GM12801 (cell line): ENCODE results near the gene AAR2.

Experiments used
- TF ChIP-seq, protein P1 (sequence below): IDR thresholded peaks from one replicate; pipeline ENCODE4 v1.5.1; 2011; ENCODE audit warnings: control low read depth; ENCODE audit not compliant: insufficient read length; ENCODE audit errors: extremely low read depth

Gene AAR2

DNA sequence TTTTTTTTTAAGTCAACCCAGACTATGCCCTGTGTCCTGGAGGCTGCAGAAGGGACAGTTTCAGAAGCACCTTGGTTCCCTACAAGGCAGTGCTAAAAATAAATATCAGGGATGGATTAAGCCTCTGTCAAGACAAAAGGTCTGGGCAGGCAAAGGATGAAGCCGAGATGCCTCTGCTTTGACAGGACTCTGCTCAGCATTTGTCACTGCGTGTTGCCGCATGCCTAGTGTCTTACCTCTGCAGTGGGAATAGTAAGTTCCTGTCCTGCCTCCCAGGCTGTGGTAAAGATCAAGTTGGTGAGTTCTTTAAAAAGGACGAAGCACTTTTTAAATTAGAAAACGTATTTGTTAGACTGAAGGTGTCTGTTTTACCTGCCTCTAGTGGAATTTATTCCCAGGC is 15.1 kb downstream of the AAR2 start:
- TF ChIP-seq, protein P1, sequence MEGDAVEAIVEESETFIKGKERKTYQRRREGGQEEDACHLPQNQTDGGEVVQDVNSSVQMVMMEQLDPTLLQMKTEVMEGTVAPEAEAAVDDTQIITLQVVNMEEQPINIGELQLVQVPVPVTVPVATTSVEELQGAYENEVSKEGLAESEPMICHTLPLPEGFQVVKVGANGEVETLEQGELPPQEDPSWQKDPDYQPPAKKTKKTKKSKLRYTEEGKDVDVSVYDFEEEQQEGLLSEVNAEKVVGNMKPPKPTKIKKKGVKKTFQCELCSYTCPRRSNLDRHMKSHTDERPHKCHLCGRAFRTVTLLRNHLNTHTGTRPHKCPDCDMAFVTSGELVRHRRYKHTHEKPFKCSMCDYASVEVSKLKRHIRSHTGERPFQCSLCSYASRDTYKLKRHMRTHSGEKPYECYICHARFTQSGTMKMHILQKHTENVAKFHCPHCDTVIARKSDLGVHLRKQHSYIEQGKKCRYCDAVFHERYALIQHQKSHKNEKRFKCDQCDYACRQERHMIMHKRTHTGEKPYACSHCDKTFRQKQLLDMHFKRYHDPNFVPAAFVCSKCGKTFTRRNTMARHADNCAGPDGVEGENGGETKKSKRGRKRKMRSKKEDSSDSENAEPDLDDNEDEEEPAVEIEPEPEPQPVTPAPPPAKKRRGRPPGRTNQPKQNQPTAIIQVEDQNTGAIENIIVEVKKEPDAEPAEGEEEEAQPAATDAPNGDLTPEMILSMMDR = no peak

DNA sequence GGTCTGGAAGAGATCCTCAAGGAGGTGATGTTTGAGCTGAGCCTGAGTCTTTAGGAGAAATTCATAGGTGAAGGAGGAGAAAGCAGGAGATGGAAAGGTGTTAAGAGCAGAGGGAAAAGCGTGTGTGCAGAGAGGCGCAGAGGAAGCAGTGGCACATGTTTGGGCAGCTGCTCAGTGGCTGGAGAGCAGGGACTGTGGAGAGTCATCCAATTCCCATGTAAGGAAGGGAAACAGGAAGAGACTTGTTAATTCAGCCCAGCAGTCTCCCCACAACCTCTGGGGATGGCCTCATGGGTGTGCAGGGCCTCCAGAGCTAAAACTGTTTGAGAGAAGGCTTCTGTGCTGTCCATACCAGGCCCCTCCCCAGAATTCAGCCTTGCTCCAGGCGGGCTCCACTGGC is 16.2 kb downstream of the AAR2 start:
- TF ChIP-seq, protein P1 = no peak

DNA sequence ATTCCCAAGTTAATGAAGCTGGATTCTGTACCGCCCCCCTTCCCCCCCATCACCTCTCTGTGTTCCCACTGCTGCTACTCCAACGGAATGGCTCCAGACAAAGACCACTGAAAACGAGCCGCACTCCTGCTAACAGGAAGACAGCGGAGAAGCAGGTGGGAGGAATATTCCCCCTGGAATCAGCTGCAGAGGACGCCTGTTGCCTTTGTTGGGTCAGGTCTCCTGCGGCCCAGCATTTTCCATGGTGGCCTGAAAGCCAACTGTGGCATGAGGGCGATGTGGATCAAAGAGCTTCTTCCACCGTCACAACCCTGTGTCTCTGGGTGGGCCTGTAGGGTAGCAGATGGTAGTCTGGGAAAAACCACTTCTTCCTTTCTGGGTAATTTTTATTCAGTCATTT is 16.8 kb downstream of the AAR2 start:
- TF ChIP-seq, protein P1 = no peak

DNA sequence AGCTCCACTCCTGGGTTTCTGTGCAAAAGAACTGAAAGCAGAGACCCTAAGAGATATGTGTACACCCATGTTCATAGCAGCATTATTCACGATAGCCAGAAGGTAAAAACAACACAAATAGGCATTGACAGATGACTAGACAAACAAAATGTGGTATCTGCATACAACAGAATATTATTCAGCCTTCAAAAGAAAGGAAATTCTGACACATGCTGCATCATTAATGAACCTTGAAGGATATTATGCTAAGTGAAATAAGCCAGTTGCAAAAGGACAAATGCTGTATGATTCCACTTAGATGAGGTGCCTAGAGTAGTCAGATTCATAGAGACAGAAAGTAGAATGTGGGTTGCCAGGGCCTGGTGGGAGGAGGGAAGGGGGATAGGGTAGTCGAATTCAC is 17.8 kb downstream of the AAR2 start:
- TF ChIP-seq, protein P1 = no peak

DNA sequence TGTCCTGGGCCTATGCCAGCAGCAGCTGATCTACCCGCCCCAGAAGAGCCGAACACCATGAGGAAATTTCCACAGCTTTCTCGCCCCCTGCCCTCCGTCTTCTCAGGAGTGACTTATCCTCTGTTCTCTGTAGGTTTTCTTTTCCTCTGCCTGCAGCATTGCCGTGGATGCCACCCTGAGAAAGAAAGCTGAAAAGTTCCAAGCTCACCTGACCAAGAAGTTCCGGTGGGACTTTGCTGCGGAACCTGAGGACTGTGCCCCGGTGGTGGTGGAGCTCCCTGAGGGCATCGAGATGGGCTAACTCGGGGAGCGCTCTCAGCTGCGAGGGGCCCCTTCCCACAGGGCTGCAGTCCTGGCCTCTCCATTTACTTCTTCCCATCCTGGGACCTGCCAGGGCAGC is 19.2 kb downstream of the AAR2 start:
- TF ChIP-seq, protein P1 = no peak

DNA sequence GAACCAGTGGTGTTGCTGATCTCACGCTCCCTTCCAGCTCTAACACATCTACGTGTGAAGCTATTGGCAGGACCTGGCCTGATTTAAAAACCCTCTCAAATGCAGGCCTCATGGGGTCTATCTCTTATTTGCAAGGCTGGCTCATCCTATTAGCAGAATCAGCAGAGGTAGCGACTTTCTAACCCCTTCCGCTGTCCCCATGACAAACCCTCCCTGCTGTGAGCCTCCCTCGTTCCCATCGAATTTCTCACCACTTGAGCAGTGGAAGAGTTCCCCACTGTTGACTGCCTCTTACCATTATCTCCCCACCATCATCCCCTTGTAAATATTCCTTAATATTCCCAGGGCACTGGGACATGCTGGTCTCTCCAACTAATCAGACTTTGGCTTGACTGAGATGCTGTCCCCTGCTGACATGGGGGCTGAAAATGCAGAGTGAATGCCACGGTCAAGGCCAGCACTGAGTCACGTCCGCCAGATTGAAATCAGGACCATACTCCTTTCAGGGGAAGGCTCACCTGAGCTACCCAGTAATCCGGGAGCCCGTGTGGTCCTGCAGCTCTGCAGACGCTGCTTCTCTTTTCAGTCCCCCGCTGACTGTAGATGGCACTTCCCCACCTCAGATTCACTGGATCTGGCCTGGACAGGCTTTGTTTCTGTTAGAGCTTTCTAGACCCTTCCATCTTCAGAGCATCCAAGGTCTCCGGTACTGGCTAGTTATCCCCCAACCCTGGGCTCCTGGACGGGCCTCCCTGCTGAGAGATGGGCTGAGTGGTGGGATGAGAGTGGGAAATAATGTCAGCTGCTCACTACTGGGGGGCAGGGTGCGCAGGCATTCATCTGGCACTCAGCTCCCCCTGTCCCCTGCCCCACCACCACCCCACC is 23.1 kb downstream of the AAR2 start:
- TF ChIP-seq, protein P1 = no peak

DNA sequence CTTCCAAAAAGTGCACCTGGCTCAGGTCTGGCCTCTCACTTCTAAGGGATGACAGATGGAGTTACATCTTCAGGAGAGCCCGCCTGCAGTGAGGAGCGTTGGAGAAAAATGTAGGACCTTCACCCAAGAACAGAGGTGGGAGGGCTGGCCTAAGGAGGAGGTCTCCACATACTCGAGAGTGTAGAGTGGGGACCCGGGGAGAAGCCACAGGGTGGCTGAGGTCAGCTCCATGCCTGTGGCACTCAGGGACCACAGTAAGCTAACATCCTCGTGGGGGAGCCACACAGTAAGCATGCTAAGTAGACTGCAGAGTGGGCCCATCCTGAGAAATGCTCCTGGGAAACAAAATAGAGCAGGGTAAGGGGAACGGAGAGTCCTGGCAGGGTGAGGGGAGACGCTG is 24.0 kb downstream of the AAR2 start:
- TF ChIP-seq, protein P1 = no peak
